H1 (cell line): ENCODE measurements around the gene PGF. TPM values are rescaled to one million over a fixed set of nuclear protein-coding genes. Genes with fewer than 3 reads are reported as not detected.

Experiments
- CTCF ChIA-PET: fragments of 300-600 bp; sonication (Branson Sonifier 250); formaldehyde crosslinking; loops from one replicate; lab custom pipeline; 2021; ENCODE audit not compliant: partially characterized antibody; lab: Charles Lee
- POLR2A ChIA-PET: fragments of 300-600 bp; sonication (Branson Sonifier 250); formaldehyde crosslinking; loops from one replicate; lab custom pipeline; 2021; ENCODE audit warnings: inconsistent platforms; ENCODE audit not compliant: partially characterized antibody; lab: Charles Lee
- DNase-seq, 2 experiments: peaks; one replicate each; pipeline versions ENCODE4 v3.0.0 to v3.0.0-alpha.2; 2010 to 2022; ENCODE audit warnings: low spot score in 2 of 2, low read depth in 1 of 2, mixed read lengths in 1 of 2
- FAIRE-seq: peaks from 2 replicates; lab custom pipeline; 2011; peaks lifted over from hg19 to GRCh38; lab: Jason Lieb, UNC
- H2AFZ ChIP-seq: 2 replicates; pipeline ENCODE4 v1.8.1; 2012; ENCODE audit warnings: low read length, inconsistent platforms
- H2AK5ac ChIP-seq: 2 replicates; pipeline ENCODE4 v1.6.1; 2013; ENCODE audit warnings: low read depth, low read length
- H2BK120ac ChIP-seq: replicated peaks from 2 replicates; pipeline ENCODE3; 2013; ENCODE audit warnings: low read depth, low read length, inconsistent platforms
- H2BK12ac ChIP-seq: 2 replicates; pipeline ENCODE4 v1.6.1; 2013; ENCODE audit warnings: low read depth, low read length
- H2BK15ac ChIP-seq: 2 replicates; pipeline ENCODE4 v1.6.1; 2013; ENCODE audit warnings: low read length
- H2BK20ac ChIP-seq: 2 replicates; pipeline ENCODE4 v1.6.1; 2013; ENCODE audit warnings: low read length
- H2BK5ac ChIP-seq: 2 replicates; pipeline ENCODE4 v1.6.1; 2013; ENCODE audit warnings: low read depth, low read length
- H3K14ac ChIP-seq: 2 replicates; pipeline ENCODE4 v1.6.1; 2013; ENCODE audit warnings: inconsistent platforms; ENCODE audit not compliant: insufficient read length
- H3K18ac ChIP-seq: 2 replicates; pipeline ENCODE4 v1.6.1; 2013; ENCODE audit warnings: low read length; ENCODE audit errors: extremely low read depth
- H3K23ac ChIP-seq: 2 replicates; pipeline ENCODE4 v1.6.1; 2013; ENCODE audit warnings: inconsistent platforms; ENCODE audit not compliant: insufficient read length
- H3K23me2 ChIP-seq: 2 replicates; pipeline ENCODE4 v1.6.1; 2013; ENCODE audit warnings: low read depth, low read length
- H3K27ac ChIP-seq: 2 replicates; pipeline ENCODE4 v1.6.1; 2011; ENCODE audit warnings: low read depth, low read length, inconsistent platforms
- H3K27me3 ChIP-seq, 4 experiments: replicated peaks in 1 of 4; 1 replicate in 1 of 4; 2 replicates in 3 of 4; pipeline versions ENCODE4 v1.6.1 to v1.8.1; 2011 to 2013; ENCODE audit warnings: low read length in 3 of 4, mild to moderate bottlenecking in 3 of 4, inconsistent platforms in 2 of 4, mixed read lengths in 2 of 4, moderate library complexity in 1 of 4; ENCODE audit not compliant: control insufficient read depth in 3 of 4, insufficient read depth in 3 of 4; ENCODE audit errors: extremely low read depth in 1 of 4
- H3K36me3 ChIP-seq, 4 experiments: 2 replicates each; pipeline versions ENCODE4 v1.6.1 to v1.8.1; 2011 to 2013; ENCODE audit warnings: mild to moderate bottlenecking in 4 of 4, low read length in 3 of 4, moderate library complexity in 2 of 4, control low read depth in 1 of 4, inconsistent platforms in 1 of 4; ENCODE audit not compliant: insufficient read depth in 4 of 4, control insufficient read depth in 2 of 4
- H3K4ac ChIP-seq: replicated peaks from 2 replicates; pipeline ENCODE3; 2013; ENCODE audit warnings: low read length, low read depth, mixed read lengths, inconsistent platforms; ENCODE audit not compliant: insufficient read length
- H3K4me1 ChIP-seq, 4 experiments: replicated peaks in 1 of 4; 1 replicate in 1 of 4; 2 replicates in 3 of 4; pipeline versions ENCODE4 v1.6.1 to v1.8.1; 2011 to 2013; ENCODE audit warnings: low read length in 3 of 4, inconsistent platforms in 2 of 4, mixed read lengths in 1 of 4; ENCODE audit not compliant: insufficient read depth in 4 of 4, control insufficient read depth in 3 of 4
- H3K4me2 ChIP-seq, 2 experiments: 2 replicates each; pipeline versions ENCODE4 v1.6.1 to v1.8.1; 2011 to 2013; ENCODE audit warnings: low read depth in 2 of 2, low read length in 2 of 2, control low read depth in 1 of 2, inconsistent platforms in 1 of 2, mild to moderate bottlenecking in 1 of 2; ENCODE audit not compliant: insufficient read depth in 1 of 2
- H3K4me3 ChIP-seq, 4 experiments: fragments of 200-600, 300-600 bp in 1 of 4; sonication (generic), shearing (Covaris generic), sonication (Bioruptor Twin) in 1 of 4; 2 replicates each; pipeline versions ENCODE4 v1.5.1 to v1.8.1; 2011 to 2016; ENCODE audit warnings: low read length in 4 of 4, low read depth in 3 of 4, control low read depth in 2 of 4, inconsistent platforms in 2 of 4, mild to moderate bottlenecking in 2 of 4, mixed read lengths in 1 of 4, moderate library complexity in 1 of 4; ENCODE audit not compliant: insufficient read depth in 2 of 4; ENCODE audit errors: extremely low read depth in 1 of 4
- H3K56ac ChIP-seq: replicated peaks from 2 replicates; pipeline ENCODE3; 2013; ENCODE audit warnings: low read depth, mild to moderate bottlenecking, mixed read lengths, low read length, inconsistent platforms; ENCODE audit not compliant: insufficient read length
- H3K79me1 ChIP-seq: 2 replicates; pipeline ENCODE4 v1.6.1; 2013; ENCODE audit warnings: low read depth, low read length, control low read depth
- H3K79me2 ChIP-seq, 2 experiments: 2 replicates each; pipeline versions ENCODE4 v1.6.1 to v1.8.1; 2012 to 2013; ENCODE audit warnings: low read length in 2 of 2, mild to moderate bottlenecking in 2 of 2, inconsistent platforms in 1 of 2; ENCODE audit not compliant: insufficient read depth in 2 of 2, control insufficient read depth in 1 of 2
- H3K9ac ChIP-seq, 4 experiments: replicated peaks in 1 of 4; 1 replicate in 1 of 4; 2 replicates in 3 of 4; pipeline versions ENCODE4 v1.6.1 to v1.8.1; 2011 to 2013; ENCODE audit warnings: low read depth in 3 of 4, low read length in 3 of 4, control low read depth in 2 of 4, mild to moderate bottlenecking in 2 of 4, moderate library complexity in 2 of 4, inconsistent platforms in 1 of 4; ENCODE audit errors: extremely low read depth in 1 of 4
- H3K9me3 ChIP-seq, 2 experiments: 2 replicates each; pipeline versions ENCODE4 v1.6.1 to v1.8.1; 2012 to 2013; ENCODE audit warnings: mild to moderate bottlenecking in 2 of 2, moderate library complexity in 2 of 2, control low read depth in 1 of 2, inconsistent platforms in 1 of 2, low read depth in 1 of 2, low read length in 1 of 2, mixed read lengths in 1 of 2; ENCODE audit not compliant: insufficient read depth in 2 of 2
- H4K20me1 ChIP-seq, 2 experiments: replicated peaks in 1 of 2; 2 replicates each; pipeline versions ENCODE3 to v1.8.1; 2011 to 2013; ENCODE audit warnings: inconsistent platforms in 2 of 2, low read length in 2 of 2, mild to moderate bottlenecking in 1 of 2; ENCODE audit not compliant: insufficient read depth in 2 of 2, control insufficient read depth in 1 of 2
- H4K5ac ChIP-seq: 2 replicates; pipeline ENCODE4 v1.6.1; 2013; ENCODE audit warnings: low read length, low read depth, mixed read lengths, inconsistent platforms; ENCODE audit not compliant: insufficient read length
- H4K8ac ChIP-seq: 2 replicates; pipeline ENCODE4 v1.8.0; 2013; ENCODE audit warnings: mild to moderate bottlenecking, moderate library complexity, low read length, inconsistent platforms; ENCODE audit not compliant: insufficient read depth; ENCODE audit errors: extremely low read depth
- H4K91ac ChIP-seq: replicated peaks from 2 replicates; pipeline ENCODE3; 2013; ENCODE audit warnings: low read length, mixed read lengths, inconsistent platforms; ENCODE audit not compliant: insufficient read length
- BRCA1 ChIP-seq: IDR thresholded peaks from 2 replicates; pipeline ENCODE4 v1.6.1; 2012; ENCODE audit warnings: low read depth, low read length, improper control_type of control experiment
- FOSL1 ChIP-seq: IDR thresholded peaks from 2 replicates; pipeline ENCODE4 v1.6.1; 2011; ENCODE audit warnings: mild to moderate bottlenecking, low read depth, low read length, moderate library complexity; ENCODE audit not compliant: insufficient read depth
- POLR2AphosphoS5 ChIP-seq: IDR thresholded peaks from 2 replicates; pipeline ENCODE4 v1.6.1; 2011; ENCODE audit warnings: low read depth, low read length
- RXRA ChIP-seq: IDR thresholded peaks from 2 replicates; pipeline ENCODE4 v1.6.1; 2011; ENCODE audit warnings: low read depth, mild to moderate bottlenecking, low read length, moderate library complexity; ENCODE audit not compliant: insufficient read depth
- SP1 ChIP-seq: IDR thresholded peaks from 2 replicates; pipeline ENCODE4 v1.6.1; 2011; ENCODE audit warnings: low read depth, low read length
- SP2 ChIP-seq: IDR thresholded peaks from 2 replicates; pipeline ENCODE4 v1.6.1; 2012; ENCODE audit warnings: mild to moderate bottlenecking, low read length, inconsistent platforms
- WGBS, 2 experiments: shearing (Covaris generic) in 1 of 2; methylation state at CpG; one replicate each; pipeline versions ENCODE4 v1.1.6 to v1.1.7; 2013 to 2015; ENCODE audit warnings: low lambda C conversion rate in 2 of 2, mixed read lengths in 2 of 2, inconsistent platforms in 1 of 2, low coverage in 1 of 2, missing lambda C conversion rate in 1 of 2; ENCODE audit not compliant: insufficient replicate concordance in 2 of 2, insufficient coverage in 1 of 2, insufficient read length in 1 of 2; ENCODE audit errors: extremely low coverage in 1 of 2, missing lambda C conversion rate in 1 of 2; 5-methylcytosine and 5-hydroxymethylcytosine counted together
- polyA plus RNA-seq, 7 experiments: library from polyadenylated mRNA; depleted of rRNA in 3 of 7; stranded (reverse) in 5 of 7; unstranded in 2 of 7; fragments of >200 nt in 5 of 7; fragments of 200-250 nt in 2 of 7; gene quantifications; 1 replicate in 5 of 7; 2 replicates in 1 of 7; 4 replicates in 1 of 7; pipeline versions ENCODE4 v1.2.1 to v1.2.3, GENCODE V29; 2011 to 2013; ENCODE audit warnings: missing spikeins in 2 of 7, mixed read lengths in 2 of 7
- total RNA-seq: library from RNA; stranded (reverse); fragmentation: NEBNext Ultra II Directional; extraction: Animal tissue kit (Norgen Biotek cat#: 25700); gene quantifications from 2 replicates; pipeline ENCODE4 v1.2.1, GENCODE V29; 2021

PGF gene
- total and polyA plus RNA-seq, 2 of the 8 experiments (the other 6 are each of a cell fraction or from before 2014, with no cell fraction given): 2.1 to 4.1 TPM

- Histone ChIP-seq H4K8ac (no peak overlapping the region), H3K18ac (no peak overlapping the region), H2BK20ac (no peak overlapping the region), H3K56ac (no peak overlapping the region), H3K23me2 (no peaks in the 10 kb centered on the region), H3K27ac (no peak overlapping the region), H3K4me1 (no peaks in the 10 kb centered on the region), H2BK12ac (no peak overlapping the region), H3K79me2 (no peaks in the 10 kb centered on the region), H2BK15ac (no peak overlapping the region), H4K91ac (no peak overlapping the region), H3K4me3 (no peak overlapping the region), H2AK5ac (no peak overlapping the region), H2AFZ (no peak overlapping the region), H3K4ac (no peak overlapping the region), H4K5ac (no peak overlapping the region), H2BK5ac (no peak overlapping the region), H3K9ac (no peak overlapping the region), H3K23ac (no peak overlapping the region), H3K27me3 (no peaks in the 10 kb centered on the region), H2BK120ac (no peak overlapping the region), H3K4me2 (no peak overlapping the region), H4K20me1 (peaks cover 2 to 8% of the 10 kb centered on the region in 2 experiments), H3K14ac (no peak overlapping the region), H3K36me3 (peaks cover 53 to 99% (median 90%) of the 10 kb centered on the region in 4 experiments), H3K79me1 (0 out of 2 replicates have a peak, but pooled peaks cover 2% of the 10 kb centered on the region), H3K9me3 (no peaks in the 10 kb centered on the region)
- ChIA-PET POLR2A (interaction anchor here (1.8 to 2.5 kb wide), 2 partner anchors 10 to 13 kb away, joined by 5 to 8 read pairs; no protein-coding TSS in a partner anchor), CTCF (interaction anchor here (0.9 to 24.8 kb wide), 3 partner anchors 9 to 42 kb away, joined by 3 to 509 read pairs (median 173); no protein-coding TSS in a partner anchor)
- FAIRE-seq: no peak
- 86% methylated on average over 5 of the region's 5 CpGs; no CpG with 5 or more reads in 1 of the 2 experiments for WGBS, 2 experiments
- no peak for DNase-seq
- TF ChIP-seq FOSL1: no peak
- TF ChIP-seq RXRA: no peak
- no peak for TF ChIP-seq SP1
- no peak for TF ChIP-seq SP2
- TF ChIP-seq BRCA1: no peak
- no peak for TF ChIP-seq POLR2AphosphoS5
These were observed 56.7 kb downstream of the PGF start for GRCh38 chr14:74898694-74899093.
